DMS79 (cell line): ENCODE data around the gene GVQW3.
"Not testable (repeated sequence)": the region's sequence is repeated elsewhere in the genome, so short reads cannot be mapped to it uniquely, and the experiment has no call there.

ENCODE experiments used
- DNase-seq: peaks from one replicate; lab custom pipeline; 2025; lab: John Stamatoyannopoulos, UW

The GVQW3 gene

GRCh38 chr11:76388408-76388807 lies 7.3 kb downstream of the GVQW3 start:
- no peak for DNase-seq

- no peak for DNase-seq
Observed at GRCh38 chr11:76391021-76391420, 9.9 kb downstream of the GVQW3 start.

GRCh38 chr11:76391811-76392475 lies 10.8 kb downstream of the GVQW3 start:
- DNase-seq = no peak

- no peak for DNase-seq
Observed at GRCh38 chr11:76392870-76393269, 11.7 kb downstream of the GVQW3 start.

- no peak for DNase-seq
Observed at GRCh38 chr11:76394411-76394810, 13.3 kb downstream of the GVQW3 start.

- no peak for DNase-seq
Observed at GRCh38 chr11:76395296-76395695, 14.2 kb downstream of the GVQW3 start.

GRCh38 chr11:76397383-76397782 lies 16.3 kb downstream of the GVQW3 start:
- DNase-seq = no peak

- DNase-seq = no peak
Observed at GRCh38 chr11:76400967-76401366, 19.8 kb downstream of the GVQW3 start.

GRCh38 chr11:76401484-76401883 lies 20.4 kb downstream of the GVQW3 start:
- DNase-seq = not testable (repeated sequence)

GRCh38 chr11:76406359-76406758 lies 25.2 kb downstream of the GVQW3 start:
- no peak for DNase-seq

GRCh38 chr11:76408171-76408965 lies 27.2 kb downstream of the GVQW3 start:
- peak; percentile 85 for DNase-seq

- DNase-seq = peak; percentile 87
Observed at GRCh38 chr11:76410851-76411357, 29.8 kb downstream of the GVQW3 start.

- peak; percentile 4 for DNase-seq
Observed at GRCh38 chr11:76415073-76415472, 34.0 kb downstream of the GVQW3 start.

GRCh38 chr11:76419896-76420295 lies 38.8 kb downstream of the GVQW3 start:
- no peak for DNase-seq

- DNase-seq = no peak
Observed at GRCh38 chr11:76424379-76424778, 43.3 kb downstream of the GVQW3 start.

GRCh38 chr11:76424891-76425290 lies 43.8 kb downstream of the GVQW3 start:
- DNase-seq = no peak

GRCh38 chr11:76426660-76427059 lies 45.5 kb downstream of the GVQW3 start:
- DNase-seq = no peak

- DNase-seq = no peak
Observed at GRCh38 chr11:76436020-76436419, 54.9 kb downstream of the GVQW3 start.

GRCh38 chr11:76443268-76443980 lies 62.3 kb downstream of the GVQW3 start:
- DNase-seq = peak; percentile 5

- no peak for DNase-seq
Observed at GRCh38 chr11:76444065-76444383, 62.9 kb downstream of the GVQW3 start.

- DNase-seq = peak; percentile 100
Observed at GRCh38 chr11:76444384-76445120, 63.4 kb downstream of the GVQW3 start, which contains the start of gene EMSY. Gene EMSY (plus strand): TSS chr11:76445018. CDS start chr11:76446939, 1,921 bp downstream.
